ENCODE data around the gene PNRC2. TPM values are rescaled to one million over a fixed set of nuclear protein-coding genes. Genes with fewer than 3 reads are reported as not detected.

Gene PNRC2
- 95.9 and 102 TPM in 2 replicates for total RNA-seq

DNA sequence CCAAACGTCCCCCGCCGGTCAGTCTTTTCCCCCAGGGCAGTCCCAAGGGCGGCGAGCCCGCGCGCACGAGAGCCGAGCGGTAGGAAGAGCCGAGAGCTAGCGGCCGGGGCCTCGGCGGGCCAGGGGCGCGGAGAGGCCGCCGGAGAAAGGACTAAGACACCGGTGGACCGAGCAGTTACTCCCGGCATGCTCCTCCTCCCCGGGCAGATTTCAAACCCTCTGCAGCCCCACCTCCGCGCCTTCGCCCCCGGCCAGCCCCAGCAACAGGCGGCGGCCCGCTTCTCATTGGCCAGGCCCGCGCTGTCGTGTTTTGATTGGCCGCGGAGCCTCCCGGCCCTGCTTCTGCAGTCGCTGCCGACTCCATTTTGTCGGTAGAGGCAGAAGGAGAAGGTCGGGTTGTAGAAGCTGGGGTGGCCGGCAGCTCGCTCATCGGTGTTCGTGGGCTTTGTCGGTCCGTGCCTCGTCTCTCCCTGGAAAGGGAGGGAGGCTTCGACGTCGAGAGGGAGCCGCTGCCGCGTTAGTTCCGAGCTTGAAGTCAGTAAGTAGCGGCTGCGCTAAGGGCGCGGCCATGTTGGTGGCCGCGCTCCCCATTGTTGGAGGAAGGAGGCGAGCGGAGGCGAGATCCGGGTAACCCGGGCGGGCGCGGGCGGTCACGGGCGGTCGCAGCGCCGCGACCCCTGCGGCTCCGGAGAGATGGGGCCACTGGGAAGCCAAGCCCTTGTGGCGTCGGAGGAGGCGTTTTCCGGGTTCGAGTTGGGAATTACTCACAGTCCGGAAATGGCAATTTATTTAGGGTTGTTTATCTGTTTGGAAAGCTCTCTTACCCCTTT lies at the start of gene PNRC2:
Gene PNRC2, plus strand, starts transcription at position 368 of the 830 bp plus-strand sequence. CDS start 1,630 bp downstream, outside the sequence.
- Histone ChIP-seq H3K4me3 (ENCODE audit: low read depth, low read length) (peak within 1 kb of the TSS; percentile 98), H3K36me3 (ENCODE audit: control insufficient read depth, insufficient read depth, low read length) (peaks cover 2% of the 10 kb centered on the region), H3K27me3 (ENCODE audit: control insufficient read depth, insufficient read depth, low read length) (no peaks in the 10 kb centered on the region)
- TF ChIP-seq CTCF (IDR thresholded peaks at IDR 0.05; ENCODE audit: insufficient read depth, low read length, poor library complexity, severe bottlenecking), result no peak
- peak; percentile 84 for DNase-seq (ENCODE audit: low read depth)

- DNase-seq (ENCODE audit: low read depth), result no peak
- H3K36me3 ChIP-seq (ENCODE audit: control insufficient read depth, insufficient read depth, low read length), result no peaks in the 10 kb centered on the region
- TF ChIP-seq CTCF (IDR thresholded peaks at IDR 0.05; ENCODE audit: insufficient read depth, low read length, poor library complexity, severe bottlenecking), result no peak
- no peaks in the 10 kb centered on the region for H3K27me3 ChIP-seq (ENCODE audit: control insufficient read depth, insufficient read depth, low read length)
- no peak overlapping the region for H3K4me3 ChIP-seq (ENCODE audit: low read depth, low read length)
These were observed 49.5 kb upstream of the PNRC2 start for GRCh38 chr1:23910144-23910543.

DNA sequence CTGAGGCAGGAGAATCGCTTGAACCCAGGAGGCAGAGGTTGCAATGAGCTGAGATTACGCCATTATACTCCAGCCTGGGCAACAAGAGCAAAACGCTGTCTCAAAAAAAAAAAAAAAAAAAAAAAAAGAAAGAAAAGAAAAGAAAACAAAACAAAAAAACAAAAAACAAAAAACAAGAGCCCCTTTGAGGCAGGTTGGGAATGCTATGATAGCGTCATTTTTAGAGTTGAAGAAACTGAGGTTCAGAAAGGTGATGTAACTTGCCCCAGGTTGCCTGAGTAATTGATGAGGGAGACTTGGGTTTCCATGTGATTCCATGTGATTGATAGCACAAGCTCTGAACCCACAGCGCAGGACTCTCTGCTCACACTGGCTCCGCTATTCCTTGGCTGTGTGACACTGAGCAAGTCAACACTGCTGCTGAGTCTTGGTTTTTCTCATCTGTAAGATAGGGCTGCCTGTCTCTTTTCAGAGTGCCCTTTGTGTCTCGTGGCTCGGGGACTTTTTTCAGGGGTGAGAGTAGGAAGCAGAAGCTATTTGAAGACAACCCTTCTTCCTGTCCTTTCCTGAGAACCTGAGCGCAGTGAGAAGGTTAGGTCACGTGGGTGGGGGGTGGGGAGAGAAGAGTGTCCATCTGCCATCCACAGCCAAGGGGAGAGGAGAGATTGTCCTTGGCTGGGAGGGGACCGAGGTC lies 48.9 kb upstream of the PNRC2 start:
- DNase-seq (ENCODE audit: low read depth), result no peak
- no peak for TF ChIP-seq CTCF (IDR thresholded peaks at IDR 0.05; ENCODE audit: insufficient read depth, low read length, poor library complexity, severe bottlenecking)
- no peak overlapping the region for H3K4me3 ChIP-seq (ENCODE audit: low read depth, low read length)
- no peaks in the 10 kb centered on the region for H3K36me3 ChIP-seq (ENCODE audit: control insufficient read depth, insufficient read depth, low read length)
- H3K27me3 ChIP-seq (ENCODE audit: control insufficient read depth, insufficient read depth, low read length), result no peaks in the 10 kb centered on the region

GRCh38 chr1:23911921-23912320 lies 47.7 kb upstream of the PNRC2 start:
- Histone ChIP-seq H3K27me3 (ENCODE audit: control insufficient read depth, insufficient read depth, low read length) (no peaks in the 10 kb centered on the region), H3K36me3 (ENCODE audit: control insufficient read depth, insufficient read depth, low read length) (no peaks in the 10 kb centered on the region), H3K4me3 (ENCODE audit: low read depth, low read length) (no peak overlapping the region)
- TF ChIP-seq CTCF (IDR thresholded peaks at IDR 0.05; ENCODE audit: insufficient read depth, low read length, poor library complexity, severe bottlenecking), result no peak
- DNase-seq (ENCODE audit: low read depth), result no peak

GRCh38 chr1:23913212-23913880 lies 46.3 kb upstream of the PNRC2 start, which contains the start of gene CNR2:
CNR2 (minus strand) TSS chr1:23913362; CDS start chr1:23875617, 37,745 bp downstream.
- TF ChIP-seq CTCF (IDR thresholded peaks at IDR 0.05; ENCODE audit: insufficient read depth, low read length, poor library complexity, severe bottlenecking), result no peak
- H3K4me3 ChIP-seq (ENCODE audit: low read depth, low read length), result no peak within 1 kb of the TSS

More at GRCh38 chr1:23913212-23913880, 46.3 kb upstream of the PNRC2 start, which contains the start of gene CNR2:
- H3K36me3 ChIP-seq (ENCODE audit: control insufficient read depth, insufficient read depth, low read length), result no peaks in the 10 kb centered on the region
- no peak for DNase-seq (ENCODE audit: low read depth)
- H3K27me3 ChIP-seq (ENCODE audit: control insufficient read depth, insufficient read depth, low read length), result no peaks in the 10 kb centered on the region

Data from kidney epithelial cell (primary cell).